K562 (cell line): ENCODE results near the gene PIK3AP1. TPM values are rescaled to one million over a fixed set of nuclear protein-coding genes. Genes with fewer than 3 reads are reported as not detected.

Source experiments
- CBX5 ChIP-seq: IDR thresholded peaks from 2 replicates; pipeline ENCODE4 v1.6.1; 2014; ENCODE audit warnings: low read depth, borderline replicate concordance
- HDAC3 ChIP-seq: fragments of 450-650 bp; IDR thresholded peaks from 2 replicates; pipeline ENCODE4 v1.6.1; 2018; ENCODE audit warnings: borderline replicate concordance, mild to moderate bottlenecking, moderate library complexity; ENCODE audit not compliant: partially characterized antibody
- HMG20A ChIP-seq: fragments of 450-650 bp; formaldehyde crosslinking; conservative IDR thresholded peaks from 2 replicates; pipeline ENCODE4 v1.4.0; 2020; ENCODE audit warnings: mild to moderate bottlenecking, mixed read lengths
- MEF2A ChIP-seq: IDR thresholded peaks from 2 replicates; pipeline ENCODE4 v1.6.1; 2011; ENCODE audit warnings: low read depth, mild to moderate bottlenecking, low read length, moderate library complexity; ENCODE audit not compliant: control insufficient read depth
- MTA3 ChIP-seq: fragments of 450-650 bp; formaldehyde crosslinking; IDR thresholded peaks from 2 replicates; pipeline ENCODE4 v1.6.1; 2017; ENCODE audit warnings: mild to moderate bottlenecking, borderline replicate concordance
- RAD21 ChIP-seq, 2 experiments: fragments of 250-450 bp in 1 of 2; fragments of 450-650 bp in 1 of 2; sonication (Bioruptor Pico) in 1 of 2; formaldehyde crosslinking in 1 of 2; IDR thresholded peaks in 1 of 2; conservative IDR thresholded peaks in 1 of 2; 2 replicates each; pipeline versions ENCODE4 v1.4.0 to v1.8.0; 2020 to 2022; ENCODE audit warnings: mild to moderate bottlenecking in 2 of 2, moderate library complexity in 1 of 2
- SMAD1 ChIP-seq: fragments of 150-350 bp; IDR thresholded peaks from 2 replicates; pipeline ENCODE4 v1.6.1; 2014; ENCODE audit warnings: low read length, low read depth; ENCODE audit not compliant: partially characterized antibody
- SMARCA5 ChIP-seq: fragments of 450-650 bp; IDR thresholded peaks from 2 replicates; pipeline ENCODE4 v1.6.1; 2016
- SP1 ChIP-seq: sonication (generic); formaldehyde crosslinking; IDR thresholded peaks from 2 replicates; pipeline ENCODE4 v1.8.1; 2022; ENCODE audit warnings: mild to moderate bottlenecking, missing genetic modification reagents
- XRCC3 ChIP-seq: fragments of 450-650 bp; IDR thresholded peaks from 2 replicates; pipeline ENCODE4 v1.6.1; 2017; ENCODE audit warnings: mild to moderate bottlenecking, moderate library complexity
- ZBTB17 ChIP-seq: fragments of 450-650 bp; formaldehyde crosslinking; IDR thresholded peaks from 2 replicates; pipeline ENCODE4 v1.4.0; 2020; ENCODE audit warnings: mild to moderate bottlenecking
- ZNF217 ChIP-seq: sonication (generic); formaldehyde crosslinking; IDR thresholded peaks from 2 replicates; pipeline ENCODE4 v1.8.0; 2022; ENCODE audit warnings: mild to moderate bottlenecking, missing genetic modification reagents
- ZNF76 ChIP-seq: fragments of 250-450 bp; sonication (Bioruptor Pico); IDR thresholded peaks from 2 replicates; pipeline ENCODE4 v1.4.0; 2020; ENCODE audit warnings: mild to moderate bottlenecking, moderate library complexity, borderline replicate concordance
- ZNF77 ChIP-seq: fragments of 250-450 bp; sonication (Bioruptor Pico); IDR thresholded peaks from 2 replicates; pipeline ENCODE4 v1.5.0; 2020
- polyA plus RNA-seq, 8 experiments: library from polyadenylated mRNA; depleted of rRNA in 4 of 8; stranded (reverse) in 5 of 8; unstranded in 3 of 8; fragments of >200 nt; fragmentation: Nextera tagmentation in 2 of 8; fragmentation: Illumina TruSeq in 1 of 8; extraction: Ambion mirVana in 2 of 8; extraction: Trizol in 1 of 8; gene quantifications; 2 replicates each; pipeline versions ENCODE4 v1.2.1 to v1.2.3, GENCODE V29; 2011 to 2014; ENCODE audit warnings: inconsistent platforms in 1 of 8, missing spikeins in 1 of 8
- total RNA-seq, 7 experiments: library from RNA; depleted of rRNA in 6 of 7; stranded (reverse); fragments of >200 nt in 6 of 7; fragmentation: Illumina TruSeq in 2 of 7; extraction: Trizol in 2 of 7; gene quantifications; 2 replicates each; pipeline versions ENCODE4 v1.2.1 to v1.2.3, GENCODE V29; 2011 to 2021; ENCODE audit warnings: low replicate concordance in 1 of 7
- TF ChIP-seq, protein P1 (sequence below): fragments of 200-600 bp; sonication (generic); IDR thresholded peaks from one replicate; pipeline ENCODE4 v1.6.1; 2012; ENCODE audit warnings: mild to moderate bottlenecking, low read depth, low read length, inconsistent platforms
- TF ChIP-seq, protein P2 (sequence below): fragments of 200-800 bp; sonication (Bioruptor generic); IDR thresholded peaks from 2 replicates; pipeline ENCODE4 v1.6.1; 2017; ENCODE audit warnings: missing genetic modification characterization, missing compliant biosample characterization

PIK3AP1 gene
- total and polyA plus RNA-seq, 9 of the 15 experiments (the other 6 are each of a cell fraction or from before 2014, with no cell fraction given), result 0.20 to 2.4 (median 1.4) TPM

DNA sequence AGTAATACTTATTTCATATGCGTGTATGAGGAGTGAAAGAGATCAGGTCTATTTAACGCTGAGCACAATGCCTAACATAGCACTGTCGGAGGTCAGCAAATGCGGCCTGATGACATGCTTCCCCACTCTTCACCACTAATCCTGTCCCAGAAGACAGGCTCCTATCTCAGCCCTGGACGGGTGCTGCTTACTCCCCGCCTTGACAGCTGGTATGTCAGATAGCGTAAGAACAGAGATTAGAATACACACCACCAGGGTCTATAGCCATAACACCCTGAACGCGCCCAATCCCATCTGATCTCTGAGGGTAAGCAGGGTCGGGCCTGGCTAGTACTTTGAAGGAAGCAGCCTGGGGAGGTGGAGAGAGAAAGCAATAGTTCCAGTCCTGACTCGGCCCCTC is 101.2 kb downstream of the PIK3AP1 start (continued):
- no peak for TF ChIP-seq ZNF76
- 0 out of 2 replicates have a peak, but pooled peaks have one; percentile 30 for TF ChIP-seq MEF2A
- peak; percentile 78 for TF ChIP-seq SMAD1
- peak; percentile 98 for TF ChIP-seq HDAC3
- TF ChIP-seq CBX5, result no peak
- TF ChIP-seq, protein P1, sequence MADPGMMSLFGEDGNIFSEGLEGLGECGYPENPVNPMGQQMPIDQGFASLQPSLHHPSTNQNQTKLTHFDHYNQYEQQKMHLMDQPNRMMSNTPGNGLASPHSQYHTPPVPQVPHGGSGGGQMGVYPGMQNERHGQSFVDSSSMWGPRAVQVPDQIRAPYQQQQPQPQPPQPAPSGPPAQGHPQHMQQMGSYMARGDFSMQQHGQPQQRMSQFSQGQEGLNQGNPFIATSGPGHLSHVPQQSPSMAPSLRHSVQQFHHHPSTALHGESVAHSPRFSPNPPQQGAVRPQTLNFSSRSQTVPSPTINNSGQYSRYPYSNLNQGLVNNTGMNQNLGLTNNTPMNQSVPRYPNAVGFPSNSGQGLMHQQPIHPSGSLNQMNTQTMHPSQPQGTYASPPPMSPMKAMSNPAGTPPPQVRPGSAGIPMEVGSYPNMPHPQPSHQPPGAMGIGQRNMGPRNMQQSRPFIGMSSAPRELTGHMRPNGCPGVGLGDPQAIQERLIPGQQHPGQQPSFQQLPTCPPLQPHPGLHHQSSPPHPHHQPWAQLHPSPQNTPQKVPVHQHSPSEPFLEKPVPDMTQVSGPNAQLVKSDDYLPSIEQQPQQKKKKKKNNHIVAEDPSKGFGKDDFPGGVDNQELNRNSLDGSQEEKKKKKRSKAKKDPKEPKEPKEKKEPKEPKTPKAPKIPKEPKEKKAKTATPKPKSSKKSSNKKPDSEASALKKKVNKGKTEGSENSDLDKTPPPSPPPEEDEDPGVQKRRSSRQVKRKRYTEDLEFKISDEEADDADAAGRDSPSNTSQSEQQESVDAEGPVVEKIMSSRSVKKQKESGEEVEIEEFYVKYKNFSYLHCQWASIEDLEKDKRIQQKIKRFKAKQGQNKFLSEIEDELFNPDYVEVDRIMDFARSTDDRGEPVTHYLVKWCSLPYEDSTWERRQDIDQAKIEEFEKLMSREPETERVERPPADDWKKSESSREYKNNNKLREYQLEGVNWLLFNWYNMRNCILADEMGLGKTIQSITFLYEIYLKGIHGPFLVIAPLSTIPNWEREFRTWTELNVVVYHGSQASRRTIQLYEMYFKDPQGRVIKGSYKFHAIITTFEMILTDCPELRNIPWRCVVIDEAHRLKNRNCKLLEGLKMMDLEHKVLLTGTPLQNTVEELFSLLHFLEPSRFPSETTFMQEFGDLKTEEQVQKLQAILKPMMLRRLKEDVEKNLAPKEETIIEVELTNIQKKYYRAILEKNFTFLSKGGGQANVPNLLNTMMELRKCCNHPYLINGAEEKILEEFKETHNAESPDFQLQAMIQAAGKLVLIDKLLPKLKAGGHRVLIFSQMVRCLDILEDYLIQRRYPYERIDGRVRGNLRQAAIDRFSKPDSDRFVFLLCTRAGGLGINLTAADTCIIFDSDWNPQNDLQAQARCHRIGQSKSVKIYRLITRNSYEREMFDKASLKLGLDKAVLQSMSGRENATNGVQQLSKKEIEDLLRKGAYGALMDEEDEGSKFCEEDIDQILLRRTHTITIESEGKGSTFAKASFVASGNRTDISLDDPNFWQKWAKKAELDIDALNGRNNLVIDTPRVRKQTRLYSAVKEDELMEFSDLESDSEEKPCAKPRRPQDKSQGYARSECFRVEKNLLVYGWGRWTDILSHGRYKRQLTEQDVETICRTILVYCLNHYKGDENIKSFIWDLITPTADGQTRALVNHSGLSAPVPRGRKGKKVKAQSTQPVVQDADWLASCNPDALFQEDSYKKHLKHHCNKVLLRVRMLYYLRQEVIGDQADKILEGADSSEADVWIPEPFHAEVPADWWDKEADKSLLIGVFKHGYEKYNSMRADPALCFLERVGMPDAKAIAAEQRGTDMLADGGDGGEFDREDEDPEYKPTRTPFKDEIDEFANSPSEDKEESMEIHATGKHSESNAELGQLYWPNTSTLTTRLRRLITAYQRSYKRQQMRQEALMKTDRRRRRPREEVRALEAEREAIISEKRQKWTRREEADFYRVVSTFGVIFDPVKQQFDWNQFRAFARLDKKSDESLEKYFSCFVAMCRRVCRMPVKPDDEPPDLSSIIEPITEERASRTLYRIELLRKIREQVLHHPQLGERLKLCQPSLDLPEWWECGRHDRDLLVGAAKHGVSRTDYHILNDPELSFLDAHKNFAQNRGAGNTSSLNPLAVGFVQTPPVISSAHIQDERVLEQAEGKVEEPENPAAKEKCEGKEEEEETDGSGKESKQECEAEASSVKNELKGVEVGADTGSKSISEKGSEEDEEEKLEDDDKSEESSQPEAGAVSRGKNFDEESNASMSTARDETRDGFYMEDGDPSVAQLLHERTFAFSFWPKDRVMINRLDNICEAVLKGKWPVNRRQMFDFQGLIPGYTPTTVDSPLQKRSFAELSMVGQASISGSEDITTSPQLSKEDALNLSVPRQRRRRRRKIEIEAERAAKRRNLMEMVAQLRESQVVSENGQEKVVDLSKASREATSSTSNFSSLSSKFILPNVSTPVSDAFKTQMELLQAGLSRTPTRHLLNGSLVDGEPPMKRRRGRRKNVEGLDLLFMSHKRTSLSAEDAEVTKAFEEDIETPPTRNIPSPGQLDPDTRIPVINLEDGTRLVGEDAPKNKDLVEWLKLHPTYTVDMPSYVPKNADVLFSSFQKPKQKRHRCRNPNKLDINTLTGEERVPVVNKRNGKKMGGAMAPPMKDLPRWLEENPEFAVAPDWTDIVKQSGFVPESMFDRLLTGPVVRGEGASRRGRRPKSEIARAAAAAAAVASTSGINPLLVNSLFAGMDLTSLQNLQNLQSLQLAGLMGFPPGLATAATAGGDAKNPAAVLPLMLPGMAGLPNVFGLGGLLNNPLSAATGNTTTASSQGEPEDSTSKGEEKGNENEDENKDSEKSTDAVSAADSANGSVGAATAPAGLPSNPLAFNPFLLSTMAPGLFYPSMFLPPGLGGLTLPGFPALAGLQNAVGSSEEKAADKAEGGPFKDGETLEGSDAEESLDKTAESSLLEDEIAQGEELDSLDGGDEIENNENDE, result no peak
- TF ChIP-seq MTA3, result peak; percentile 81; the same call in 1 of the 2 replicates
- 0 out of 2 replicates have a peak, but pooled peaks have one; percentile 39 for TF ChIP-seq ZBTB17 (CRISPR knock-in tag)
- no peak for TF ChIP-seq XRCC3
- TF ChIP-seq SMARCA5, result no peak
- TF ChIP-seq, protein P2, sequence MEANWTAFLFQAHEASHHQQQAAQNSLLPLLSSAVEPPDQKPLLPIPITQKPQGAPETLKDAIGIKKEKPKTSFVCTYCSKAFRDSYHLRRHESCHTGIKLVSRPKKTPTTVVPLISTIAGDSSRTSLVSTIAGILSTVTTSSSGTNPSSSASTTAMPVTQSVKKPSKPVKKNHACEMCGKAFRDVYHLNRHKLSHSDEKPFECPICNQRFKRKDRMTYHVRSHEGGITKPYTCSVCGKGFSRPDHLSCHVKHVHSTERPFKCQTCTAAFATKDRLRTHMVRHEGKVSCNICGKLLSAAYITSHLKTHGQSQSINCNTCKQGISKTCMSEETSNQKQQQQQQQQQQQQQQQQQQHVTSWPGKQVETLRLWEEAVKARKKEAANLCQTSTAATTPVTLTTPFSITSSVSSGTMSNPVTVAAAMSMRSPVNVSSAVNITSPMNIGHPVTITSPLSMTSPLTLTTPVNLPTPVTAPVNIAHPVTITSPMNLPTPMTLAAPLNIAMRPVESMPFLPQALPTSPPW, result peak; percentile 66
- TF ChIP-seq ZNF217 (CRISPR knock-in tag), result no peak
- TF ChIP-seq RAD21 (CRISPR knock-in tag; conservative IDR thresholded peaks at IDR 0.05 in 1 of 2, IDR thresholded peaks at IDR 0.05 in 1 of 2), result peak in 1 of 2 experiments; percentile 18; a peak in 1 of 4 replicates
- no peak for TF ChIP-seq HMG20A (CRISPR knock-in tag)
- no peak for TF ChIP-seq ZNF77 (CRISPR knock-in tag)
- peak; percentile 56; the same call in 1 of the 2 replicates for TF ChIP-seq SP1 (CRISPR knock-in tag)
